Measurements from ENCODE around the gene CSF1R.

CSF1R gene

GRCh38 chr5:150024346-150024984, 61.9 kb downstream of the CSF1R start:
- no peak for DNase-seq (ENCODE audit: low spot score)

GRCh38 chr5:150023136-150023535, 63.2 kb downstream of the CSF1R start:
- DNase-seq (ENCODE audit: low spot score): no peak

DNA sequence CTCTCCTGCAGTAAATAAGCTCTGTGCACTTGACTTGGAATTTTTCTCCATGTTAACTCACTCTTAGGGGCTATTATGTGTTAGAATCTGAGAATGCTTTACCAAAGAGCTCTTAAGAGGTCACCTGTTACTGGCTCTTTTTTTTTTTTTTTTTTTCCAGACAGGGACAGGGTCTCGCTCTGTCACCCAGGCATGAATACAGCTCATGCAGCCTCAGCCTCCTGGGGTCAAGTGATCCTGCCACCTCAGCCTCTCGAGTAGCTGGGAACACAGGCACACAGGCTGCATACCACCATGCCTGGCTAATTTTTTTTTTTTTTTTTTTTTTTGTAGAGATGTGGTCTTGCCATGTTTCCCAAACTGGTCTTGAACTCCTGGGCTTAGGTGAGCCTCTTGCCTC, 63.7 kb downstream of the CSF1R start:
- DNase-seq (ENCODE audit: low spot score): no peak

DNA sequence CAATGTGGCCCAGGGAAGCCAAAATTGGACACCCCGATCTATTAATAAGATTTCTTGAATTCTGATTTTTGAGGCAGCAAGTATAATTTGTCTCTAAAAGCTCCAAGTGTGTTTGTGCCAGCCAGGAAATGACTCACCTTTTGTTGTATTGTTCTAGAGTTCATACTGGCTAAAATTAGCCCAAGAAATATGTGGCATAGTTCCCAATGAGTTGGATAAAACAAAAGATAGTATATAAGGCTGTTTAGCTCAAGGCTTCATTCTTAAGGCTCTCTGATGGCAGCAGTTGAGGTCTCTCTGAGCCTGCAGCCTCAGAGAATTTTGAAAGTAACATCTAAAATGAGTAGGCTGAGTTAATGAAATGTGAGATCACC, 64.2 kb downstream of the CSF1R start:
- no peak for DNase-seq (ENCODE audit: low spot score)

GRCh38 chr5:150021491-150022157, 64.7 kb downstream of the CSF1R start:
- no peak for DNase-seq (ENCODE audit: low spot score)

GRCh38 chr5:150020249-150020648, 66.1 kb downstream of the CSF1R start:
- no peak for DNase-seq (ENCODE audit: low spot score)

DNA sequence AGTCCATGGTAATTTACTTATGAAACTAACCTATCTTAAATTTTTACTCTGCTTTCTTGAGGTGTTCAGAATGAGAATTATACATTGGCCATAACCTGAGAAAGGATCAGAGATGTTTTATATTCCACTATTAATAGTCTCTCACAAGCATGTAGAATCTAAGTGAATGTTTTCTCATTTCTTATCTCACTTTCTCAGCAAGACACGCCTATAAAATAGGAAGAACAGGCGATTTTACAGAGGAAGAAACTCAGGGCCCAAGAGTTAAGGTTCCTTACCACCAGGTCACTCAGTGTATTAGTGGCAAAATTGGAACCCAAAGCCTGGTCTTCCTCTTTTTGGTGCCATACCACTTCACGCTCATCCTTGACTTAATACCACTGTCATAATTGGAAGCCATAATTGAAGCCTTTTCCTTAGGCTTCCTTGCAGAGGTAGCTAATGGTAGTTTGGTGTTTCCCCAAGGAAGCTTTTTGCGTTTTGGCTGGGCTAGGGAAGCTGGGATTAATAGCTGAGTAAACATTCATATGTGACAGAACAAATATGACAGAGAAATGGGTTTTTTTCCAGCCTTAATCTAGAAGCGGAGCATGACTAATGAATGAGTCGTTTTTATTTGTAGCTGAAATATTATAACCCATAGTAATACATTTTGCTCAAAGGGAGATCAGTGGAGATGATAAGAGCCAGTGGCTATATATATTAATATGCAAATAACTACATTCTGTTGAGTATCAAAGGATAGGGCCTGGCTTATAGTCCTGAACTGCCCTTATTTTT, 68.9 kb downstream of the CSF1R start:
- DNase-seq (ENCODE audit: low spot score): no peak

GRCh38 chr5:150016537-150016936, 69.8 kb downstream of the CSF1R start:
- DNase-seq (ENCODE audit: low spot score): no peak

- no peak for DNase-seq (ENCODE audit: low spot score)
Observed at GRCh38 chr5:150015415-150015814, 70.9 kb downstream of the CSF1R start.

DNA sequence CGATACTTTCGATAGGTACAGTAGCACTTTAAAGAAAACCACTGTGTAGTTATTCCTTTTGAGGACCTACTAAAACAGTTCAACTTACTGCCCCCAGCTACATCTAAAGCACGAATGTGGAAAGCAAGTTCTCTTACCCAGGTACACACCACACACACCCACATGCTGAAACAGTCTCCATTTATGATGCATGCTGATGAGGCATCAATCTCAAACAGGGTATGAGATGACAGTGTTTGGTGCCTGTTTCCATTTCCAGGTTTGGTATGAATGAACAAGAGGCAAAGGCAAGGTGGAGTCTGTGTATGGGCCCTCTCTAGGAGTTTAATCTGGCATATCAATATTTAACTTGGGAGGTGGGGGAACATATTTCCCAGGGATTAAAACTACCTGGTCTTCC, 71.9 kb downstream of the CSF1R start:
- DNase-seq (ENCODE audit: low spot score): no peak

DNA sequence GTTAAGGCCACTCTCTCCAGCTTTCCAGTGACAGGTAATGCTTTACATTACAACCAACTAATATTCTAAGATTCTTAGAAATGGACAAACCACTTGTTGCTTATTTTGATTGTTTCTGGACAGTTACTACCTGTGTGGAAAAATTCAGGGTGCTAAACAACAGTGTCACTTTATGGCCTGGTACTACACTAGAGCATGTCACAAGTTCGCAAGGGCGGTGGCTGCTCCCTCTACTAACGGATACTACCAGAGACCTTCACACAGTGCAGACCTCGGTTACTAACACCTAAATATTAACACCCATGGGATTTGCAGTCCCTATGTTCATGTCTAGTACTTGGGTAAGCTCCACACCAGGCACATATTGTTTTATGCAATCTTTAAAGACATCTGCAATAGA, 72.4 kb downstream of the CSF1R start:
- no peak for DNase-seq (ENCODE audit: low spot score)

- DNase-seq (ENCODE audit: low spot score): no peak
Observed at GRCh38 chr5:150009671-150010387, 76.5 kb downstream of the CSF1R start.

- DNase-seq (ENCODE audit: low spot score): no peak
Observed at GRCh38 chr5:150007050-150007449, 79.3 kb downstream of the CSF1R start.

GRCh38 chr5:150006318-150006717, 80.0 kb downstream of the CSF1R start:
- no peak for DNase-seq (ENCODE audit: low spot score)

Measured in CD4-positive, alpha-beta T cell treated with Interleukin-15 for 4 hours (primary cell).